Smooth muscle cell of trachea (primary cell): ENCODE data around the gene DCUN1D5. TPM values are rescaled to one million over a fixed set of nuclear protein-coding genes. Genes with fewer than 3 reads are reported as not detected.

Source experiments
- total RNA-seq: library from RNA; depleted of rRNA; stranded (reverse); fragments of >200 nt; gene quantifications from 2 replicates; pipeline ENCODE4 v1.2.1, GENCODE V29; 2014

DCUN1D5 gene
- 47.3 and 60.7 TPM in 2 replicates for total RNA-seq

GRCh38 chr11:103091801-103092524 is at the start of gene DCUN1D5:
DCUN1D5 (minus strand) TSS chr11:103092160; CDS start chr11:103091872, 288 bp downstream.

GRCh38 chr11:103108933-103109817 is 17.2 kb upstream of the DCUN1D5 start, which contains the start of gene DYNC2H1:
DYNC2H1 (plus strand) TSS chr11:103109426; CDS start chr11:103109575, 149 bp downstream.

Other genes starting within 250 kb of the DCUN1D5 start
- gene MMP3, start 248.6 kb downstream of the DCUN1D5 start, total RNA-seq: 9.5 and 13.4 TPM in 2 replicates
- gene MMP12, start 217.2 kb downstream of the DCUN1D5 start, total RNA-seq: 0.44 and 1.8 TPM in 2 replicates
- gene MMP13, start 136.4 kb downstream of the DCUN1D5 start, total RNA-seq: not detected in 2 replicates
- 55.7 and 69.5 TPM in 2 replicates for gene DYNC2H1, start 17.3 kb upstream of the DCUN1D5 start, total RNA-seq